AG04449 (cell line): ENCODE results near the gene TCF15.

Experiments
- CTCF ChIA-PET: fragments of 350-600 bp; formaldehyde crosslinking; extraction: SDS; loops from one replicate; lab custom pipeline; 2021; ENCODE audit warnings: antibody characterized with exemption; lab: Yijun Ruan, JAX
- POLR2A ChIA-PET: fragments of 400-600, 350-600 bp; formaldehyde crosslinking; extraction: SDS; loops from one replicate; lab custom pipeline; 2020; ENCODE audit warnings: antibody characterized with exemption, inconsistent platforms; lab: Yijun Ruan, JAX
- DNase-seq: peaks from one replicate; pipeline ENCODE4 v3.0.0-alpha.2; 2010; ENCODE audit warnings: low read depth, low spot score
- H3K4me3 ChIP-seq: 2 replicates; pipeline ENCODE4 v1.5.1; 2011; ENCODE audit warnings: low read depth, mild to moderate bottlenecking, control low read depth, low read length
- CTCF ChIP-seq: IDR thresholded peaks from one replicate; pipeline ENCODE4 v1.5.1; 2011; ENCODE audit warnings: mild to moderate bottlenecking, moderate library complexity, low read length, control low read depth, inconsistent platforms; ENCODE audit not compliant: insufficient read depth; ENCODE audit errors: missing control alignments

Gene TCF15

DNA sequence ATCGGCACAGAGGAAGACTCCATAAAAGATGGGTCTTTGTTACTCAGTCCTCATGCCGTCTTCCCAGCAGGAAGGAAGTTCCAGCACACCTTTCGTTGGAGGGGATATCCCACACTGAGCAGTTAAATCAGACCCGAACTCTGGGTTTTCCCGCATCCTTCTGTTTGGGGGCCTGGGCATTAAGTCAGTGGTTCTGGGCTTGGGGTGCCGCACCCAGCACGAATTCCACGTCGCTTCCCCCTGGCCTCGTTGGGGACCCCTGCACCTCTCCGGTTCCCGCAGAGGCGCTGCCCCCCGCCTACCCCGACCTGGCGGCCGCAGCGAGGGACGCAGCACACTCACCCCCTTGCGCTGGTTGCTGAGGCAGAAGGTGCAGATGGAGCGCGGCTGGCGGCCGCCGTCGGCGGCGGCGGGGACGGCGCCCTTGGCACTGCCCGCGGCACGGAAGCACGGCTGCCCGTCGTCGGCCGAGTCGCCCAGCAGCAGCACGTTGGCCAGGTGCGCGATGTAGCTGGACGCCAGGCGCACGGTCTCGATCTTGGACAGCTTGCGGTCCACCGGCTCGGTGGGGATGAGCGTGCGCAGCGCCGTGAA, 641 bp downstream of the TCF15 start:
- DNase-seq = no peak
- CTCF ChIA-PET = no interaction called here
- no peak for TF ChIP-seq CTCF
- no peak overlapping the region for H3K4me3 ChIP-seq
- POLR2A ChIA-PET = no interaction called here

GRCh38 chr20:608970-609369, 1.1 kb downstream of the TCF15 start:
- CTCF ChIA-PET = no interaction called here
- no peak for TF ChIP-seq CTCF
- no peak for DNase-seq
- POLR2A ChIA-PET = no interaction called here
- H3K4me3 ChIP-seq = no peak overlapping the region

GRCh38 chr20:607476-607875, 2.6 kb downstream of the TCF15 start:
- ChIA-PET CTCF (no interaction called here), POLR2A (no interaction called here)
- TF ChIP-seq CTCF = no peak
- DNase-seq = no peak
- H3K4me3 ChIP-seq = no peak overlapping the region

- no peak for DNase-seq
- ChIA-PET CTCF (no interaction called here), POLR2A (no interaction called here)
- H3K4me3 ChIP-seq = no peak overlapping the region
- TF ChIP-seq CTCF = no peak
These were observed 4.9 kb downstream of the TCF15 start for GRCh38 chr20:605237-605636.

DNA sequence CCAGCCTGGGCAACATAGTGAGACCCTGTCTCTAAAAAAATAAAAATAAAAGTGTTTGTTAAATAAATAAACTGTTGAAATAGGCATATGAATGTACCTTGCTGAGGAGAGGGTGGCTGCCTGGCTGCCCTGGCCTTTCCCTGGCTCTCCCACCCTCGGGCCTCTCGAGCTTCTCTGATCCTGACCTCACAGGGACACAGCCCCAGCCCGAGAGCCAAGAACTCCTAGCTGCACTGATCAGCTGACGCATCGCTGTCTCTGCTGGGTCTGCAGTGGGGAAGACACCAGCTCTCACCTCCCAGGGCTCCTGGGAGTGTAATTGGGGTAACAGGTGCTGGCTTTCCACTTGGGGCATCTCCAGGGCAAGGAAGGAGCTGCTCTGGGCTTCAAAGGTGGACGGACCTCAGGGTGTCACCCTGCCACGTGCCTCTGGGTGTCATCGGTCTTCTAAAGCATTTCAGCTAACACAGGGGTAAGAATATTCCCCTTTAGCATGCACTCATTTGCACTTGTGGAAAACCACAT, 6.9 kb downstream of the TCF15 start:
- no peak overlapping the region for H3K4me3 ChIP-seq
- CTCF ChIA-PET = interaction anchor here (1.0 kb wide), 1 partner anchor 12 kb away, joined by 3 read pairs; no protein-coding TSS in a partner anchor
- POLR2A ChIA-PET = no interaction called here
- DNase-seq = no peak
- TF ChIP-seq CTCF = no peak

DNA sequence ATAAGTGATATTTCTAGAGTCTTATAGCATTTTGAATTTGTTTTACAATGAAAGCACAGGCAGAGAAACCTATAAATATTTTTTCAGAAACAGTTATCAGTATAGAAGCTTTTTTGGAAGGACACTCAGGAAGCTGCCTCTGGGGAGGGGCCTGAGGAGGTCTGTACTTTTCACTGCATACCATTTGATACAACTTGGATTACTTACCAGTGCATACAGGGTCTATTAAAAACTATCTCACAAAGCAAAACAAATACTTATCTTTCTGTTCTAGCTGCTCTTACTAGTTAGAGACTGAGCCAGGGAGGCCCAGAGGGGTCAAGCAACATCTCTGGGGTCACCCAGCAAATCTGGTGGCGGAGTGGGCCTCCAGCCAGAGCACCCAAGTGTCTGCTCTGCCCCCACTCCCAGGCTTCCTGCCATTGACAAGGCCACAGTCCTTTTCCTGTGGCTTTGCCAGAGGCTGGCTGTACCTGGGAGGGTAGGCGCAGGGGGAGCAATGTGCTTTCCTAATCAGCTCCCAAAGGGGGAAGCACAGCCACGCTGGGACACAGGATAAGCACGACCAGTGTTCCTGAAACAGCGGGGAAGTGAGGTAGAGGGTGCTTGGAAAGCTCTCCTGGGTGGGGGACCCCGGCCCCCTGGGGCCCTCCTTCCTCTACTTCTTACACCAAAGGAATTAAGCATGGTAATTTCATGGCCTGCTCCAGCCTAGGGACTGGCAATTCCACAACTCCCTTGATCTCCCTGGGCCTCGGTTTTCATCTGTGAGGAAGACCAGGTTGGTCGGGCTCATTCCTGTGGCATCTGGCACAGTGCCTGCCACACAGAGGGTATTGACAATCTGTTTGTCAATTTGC, 7.8 kb downstream of the TCF15 start:
- TF ChIP-seq CTCF = no peak
- DNase-seq = no peak
- H3K4me3 ChIP-seq = no peak overlapping the region
- ChIA-PET CTCF (interaction anchor here (0.8 kb wide), 1 partner anchor 44 kb away, joined by 3 read pairs; no protein-coding TSS in a partner anchor), POLR2A (no interaction called here)
